ENCODE measurements around the gene PNMT. TPM values are rescaled to one million over a fixed set of nuclear protein-coding genes. Genes with fewer than 3 reads are reported as not detected.

PNMT gene
- total and polyA plus RNA-seq, 3 donors from 2014 or later = 2.6 to 2.9 (median 2.7) TPM

DNA sequence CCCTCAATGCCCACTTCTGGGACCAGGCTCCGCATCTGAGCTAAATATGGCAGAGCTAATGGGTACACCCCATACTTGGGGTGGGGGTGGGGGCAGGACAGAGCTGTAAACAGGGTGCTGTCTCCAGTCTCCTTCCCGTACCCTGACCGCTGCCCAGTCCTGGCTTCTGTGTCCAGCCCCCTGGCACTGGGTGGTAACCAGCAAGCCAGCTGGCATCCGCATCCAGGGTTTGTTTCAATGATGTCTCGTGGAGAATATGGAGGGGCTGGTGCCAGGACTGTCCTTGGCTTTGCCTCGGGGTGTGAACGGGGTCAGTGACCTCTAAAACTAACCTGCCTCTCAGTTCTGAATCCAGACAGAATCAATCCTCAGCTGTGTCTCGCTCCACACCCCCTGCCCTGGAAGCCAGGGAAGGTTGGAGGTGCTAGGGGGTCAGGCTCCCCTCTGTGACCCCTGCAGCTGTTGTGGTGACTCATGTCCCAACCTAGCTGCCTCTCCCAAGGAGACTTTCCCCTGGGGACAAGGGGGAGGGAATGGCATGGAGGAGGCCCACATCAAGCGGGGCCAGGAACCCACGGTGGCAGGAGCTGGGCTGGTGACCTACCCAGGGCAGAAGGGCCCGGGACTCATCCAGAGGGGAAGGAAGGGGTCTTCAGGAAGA lies 1.5 kb upstream of the PNMT start:
- 50 to 56% methylated on average over 7 to 11 of the region's 11 CpGs for WGBS, 2 donors
- Histone ChIP-seq H3K4me1 (peaks cover 23% of the 10 kb centered on the region), H3K4me3 (no peak overlapping the region), H3K27ac (no peak overlapping the region), H3K36me3 (ENCODE audit: low read depth, missing control alignments) (no peaks in the 10 kb centered on the region), H3K27me3 (no peaks in the 10 kb centered on the region), H3K9me3 (no peaks in the 10 kb centered on the region)
- intact Hi-C loops (cut with DNase I; ENCODE audit: low total_unique reads) = no loop called here
- peak; percentile 49 for DNase-seq
- TF ChIP-seq, protein P1, sequence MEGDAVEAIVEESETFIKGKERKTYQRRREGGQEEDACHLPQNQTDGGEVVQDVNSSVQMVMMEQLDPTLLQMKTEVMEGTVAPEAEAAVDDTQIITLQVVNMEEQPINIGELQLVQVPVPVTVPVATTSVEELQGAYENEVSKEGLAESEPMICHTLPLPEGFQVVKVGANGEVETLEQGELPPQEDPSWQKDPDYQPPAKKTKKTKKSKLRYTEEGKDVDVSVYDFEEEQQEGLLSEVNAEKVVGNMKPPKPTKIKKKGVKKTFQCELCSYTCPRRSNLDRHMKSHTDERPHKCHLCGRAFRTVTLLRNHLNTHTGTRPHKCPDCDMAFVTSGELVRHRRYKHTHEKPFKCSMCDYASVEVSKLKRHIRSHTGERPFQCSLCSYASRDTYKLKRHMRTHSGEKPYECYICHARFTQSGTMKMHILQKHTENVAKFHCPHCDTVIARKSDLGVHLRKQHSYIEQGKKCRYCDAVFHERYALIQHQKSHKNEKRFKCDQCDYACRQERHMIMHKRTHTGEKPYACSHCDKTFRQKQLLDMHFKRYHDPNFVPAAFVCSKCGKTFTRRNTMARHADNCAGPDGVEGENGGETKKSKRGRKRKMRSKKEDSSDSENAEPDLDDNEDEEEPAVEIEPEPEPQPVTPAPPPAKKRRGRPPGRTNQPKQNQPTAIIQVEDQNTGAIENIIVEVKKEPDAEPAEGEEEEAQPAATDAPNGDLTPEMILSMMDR (IDR thresholded peaks at IDR 0.05) = no peak
- TF ChIP-seq POLR2A (IDR thresholded peaks at IDR 0.05) = no peak

DNA sequence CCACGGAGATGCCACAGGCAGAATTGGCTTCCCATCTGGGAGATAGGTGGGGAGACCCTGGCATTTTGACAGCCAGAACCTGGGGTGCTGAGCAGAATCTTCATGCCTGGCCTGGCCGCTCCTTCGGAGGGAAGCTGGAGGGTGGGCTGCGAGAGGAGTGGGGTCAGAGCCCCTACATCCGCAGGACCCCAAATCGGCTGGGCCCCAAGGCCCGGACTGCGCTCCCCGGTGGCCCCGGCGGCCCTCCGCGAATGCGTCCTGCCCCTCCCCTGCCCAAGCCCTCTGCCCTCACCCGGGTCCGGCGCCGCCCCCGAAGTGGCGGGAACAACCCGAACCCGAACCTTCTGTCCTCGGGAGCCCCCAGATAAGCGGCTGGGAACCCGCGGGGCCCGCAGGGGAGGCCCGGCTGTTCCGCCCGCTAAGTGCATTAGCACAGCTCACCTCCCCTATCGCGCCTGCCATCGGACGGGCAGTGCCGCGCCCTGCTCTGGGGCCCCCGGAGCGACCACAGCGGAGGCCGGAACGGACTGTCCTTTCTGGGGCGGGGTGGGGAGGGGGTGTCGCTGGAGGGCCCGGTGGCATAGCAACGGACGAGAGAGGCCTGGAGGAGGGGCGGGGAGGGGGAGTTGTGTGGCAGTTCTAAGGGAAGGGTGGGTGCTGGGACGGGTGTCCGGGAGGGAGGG lies 850 bp upstream of the PNMT start:
- Histone ChIP-seq H3K27ac (peak overlapping the region in 1 of 2 donors; percentile 18), H3K27me3 (no peaks in the 10 kb centered on the region)
- intact Hi-C loops (cut with DNase I; ENCODE audit: low total_unique reads) = no loop called here

DNA sequence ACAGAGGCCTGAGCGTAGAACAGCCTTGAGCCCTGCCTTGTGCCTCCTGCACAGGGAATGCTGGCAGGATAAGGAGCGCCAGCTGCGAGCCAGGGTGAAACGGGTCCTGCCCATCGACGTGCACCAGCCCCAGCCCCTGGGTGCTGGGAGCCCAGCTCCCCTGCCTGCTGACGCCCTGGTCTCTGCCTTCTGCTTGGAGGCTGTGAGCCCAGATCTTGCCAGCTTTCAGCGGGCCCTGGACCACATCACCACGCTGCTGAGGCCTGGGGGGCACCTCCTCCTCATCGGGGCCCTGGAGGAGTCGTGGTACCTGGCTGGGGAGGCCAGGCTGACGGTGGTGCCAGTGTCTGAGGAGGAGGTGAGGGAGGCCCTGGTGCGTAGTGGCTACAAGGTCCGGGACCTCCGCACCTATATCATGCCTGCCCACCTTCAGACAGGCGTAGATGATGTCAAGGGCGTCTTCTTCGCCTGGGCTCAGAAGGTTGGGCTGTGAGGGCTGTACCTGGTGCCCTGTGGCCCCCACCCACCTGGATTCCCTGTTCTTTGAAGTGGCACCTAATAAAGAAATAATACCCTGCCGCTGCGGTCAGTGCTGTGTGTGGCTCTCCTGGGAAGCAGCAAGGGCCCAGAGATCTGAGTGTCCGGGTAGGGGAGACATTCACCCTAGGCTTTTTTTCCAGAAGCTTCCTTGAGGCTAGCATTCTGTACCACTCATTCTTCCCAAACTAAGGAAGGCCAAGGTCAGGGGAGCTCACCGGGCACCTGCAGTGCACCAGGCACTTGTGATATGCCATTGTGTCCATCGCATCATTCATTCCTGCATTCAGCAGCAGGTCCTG lies 1.9 kb downstream of the PNMT start:
- Histone ChIP-seq H3K27me3 (no peaks in the 10 kb centered on the region), H3K4me1 (peaks cover 18% of the 10 kb centered on the region), H3K27ac (no peak overlapping the region)

More for the DNA sequence above, 850 bp upstream of the PNMT start:
- H3K4me1 ChIP-seq = peaks cover 23% of the 10 kb centered on the region
- DNase-seq = peak; percentile 33
- TF ChIP-seq POLR2A (IDR thresholded peaks at IDR 0.05) = no peak
- TF ChIP-seq, protein P1 (IDR thresholded peaks at IDR 0.05) = no peak
- H3K9me3 ChIP-seq = no peaks in the 10 kb centered on the region
- peak overlapping the region; percentile 29 to 40 for H3K4me3 ChIP-seq
- WGBS, 2 donors = 0 to 7% methylated on average over 6 to 43 of the region's 49 CpGs
- H3K36me3 ChIP-seq (ENCODE audit: low read depth, missing control alignments) = no peaks in the 10 kb centered on the region

DNA sequence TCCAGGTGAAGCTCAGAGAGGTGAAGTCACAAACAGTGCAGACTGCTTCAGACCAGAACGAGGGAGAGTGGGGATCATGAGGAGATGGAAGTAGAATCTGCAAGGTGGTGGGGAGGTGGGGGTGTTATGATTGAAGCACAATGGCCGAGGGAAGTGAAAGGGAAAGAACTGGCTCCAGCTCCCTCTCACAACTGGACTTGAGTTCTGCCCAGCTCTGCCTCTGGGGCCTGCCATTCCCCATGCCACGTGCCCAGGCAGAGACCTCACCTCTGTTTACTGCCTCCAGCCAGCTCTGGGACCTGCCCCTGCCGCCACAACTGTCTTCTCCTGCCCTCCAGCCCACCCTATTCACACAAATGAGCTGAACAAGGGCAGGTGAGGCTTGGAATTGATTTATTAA lies 2.5 kb downstream of the PNMT start:
- Histone ChIP-seq H3K27ac (no peak overlapping the region), H3K4me1 (peaks cover 18% of the 10 kb centered on the region), H3K27me3 (no peaks in the 10 kb centered on the region), H3K9me3 (no peaks in the 10 kb centered on the region), H3K36me3 (ENCODE audit: low read depth, missing control alignments) (no peaks in the 10 kb centered on the region), H3K4me3 (no peak overlapping the region)
- DNase-seq = no peak
- intact Hi-C loops (cut with DNase I; ENCODE audit: low total_unique reads) = no loop called here
- 66 to 67% methylated on average over 4 of the region's 4 CpGs for WGBS, 2 donors
- TF ChIP-seq POLR2A (IDR thresholded peaks at IDR 0.05) = no peak
- TF ChIP-seq, protein P1 (IDR thresholded peaks at IDR 0.05) = no peak

More for the DNA sequence above, 1.9 kb downstream of the PNMT start:
- no peak for DNase-seq
- 85 to 88% methylated on average over 15 to 23 of the region's 23 CpGs for WGBS, 2 donors
- intact Hi-C loops (cut with DNase I; ENCODE audit: low total_unique reads) = no loop called here
- no peaks in the 10 kb centered on the region for H3K36me3 ChIP-seq (ENCODE audit: low read depth, missing control alignments)
- TF ChIP-seq, protein P1 (IDR thresholded peaks at IDR 0.05) = no peak
- no peak for TF ChIP-seq POLR2A (IDR thresholded peaks at IDR 0.05)
- H3K4me3 ChIP-seq = no peak overlapping the region
- H3K9me3 ChIP-seq = no peaks in the 10 kb centered on the region

Data from testis (tissue), 3 donors.